IMR-90 (cell line): Measurements from ENCODE around the gene ZNF670. TPM values are rescaled to one million over a fixed set of nuclear protein-coding genes. Genes with fewer than 3 reads are reported as not detected.

Experiments
- ATAC-seq: fragments of 200-7000 bp; cut with Tn5 transposase; 2 replicates; pipeline ENCODE4 v1.9.1; 2020; ENCODE audit warnings: low read depth, mild to moderate bottlenecking, moderate library complexity
- BruUV-seq: library from RNA; stranded (reverse); fragments of 400-500 nt; replicated peaks from 2 replicates; lab custom pipeline; 2021; lab: Mats Ljungman, UMichigan
- CTCF ChIA-PET: fragments of 300-600 bp; formaldehyde crosslinking; extraction: SDS; loops from one replicate; lab custom pipeline; 2021; ENCODE audit warnings: antibody characterized with exemption; lab: Yijun Ruan, JAX
- POLR2A ChIA-PET: fragments of 300-600 bp; sonication (Branson Sonifier 250); formaldehyde crosslinking; loops from one replicate; lab custom pipeline; 2022; ENCODE audit warnings: antibody characterized with exemption; ENCODE audit not compliant: unreplicated experiment; lab: Charles Lee
- DNase-seq: peaks from one replicate; pipeline ENCODE4 v3.0.0; 2013
- H2AFZ ChIP-seq: replicated peaks from 2 replicates; pipeline ENCODE3; 2013; ENCODE audit warnings: low read length, mild to moderate bottlenecking; ENCODE audit not compliant: poor library complexity
- H2AK5ac ChIP-seq: 2 replicates; pipeline ENCODE4 v1.6.1; 2013; ENCODE audit warnings: low read depth, low read length, inconsistent platforms
- H2AK9ac ChIP-seq: replicated peaks from 2 replicates; pipeline ENCODE3; 2013; ENCODE audit warnings: mild to moderate bottlenecking, low read depth, low read length, moderate library complexity; ENCODE audit not compliant: poor library complexity
- H2BK120ac ChIP-seq: 2 replicates; pipeline ENCODE4 v1.6.1; 2013; ENCODE audit warnings: low read depth, low read length, inconsistent platforms
- H2BK15ac ChIP-seq: 3 replicates; pipeline ENCODE4 v1.6.1; 2013; ENCODE audit warnings: low read depth, low read length, inconsistent platforms
- H2BK20ac ChIP-seq: 2 replicates; pipeline ENCODE4 v1.6.1; 2013; ENCODE audit warnings: low read depth, mild to moderate bottlenecking, inconsistent platforms, low read length, moderate library complexity
- H2BK5ac ChIP-seq: 2 replicates; pipeline ENCODE4 v1.6.1; 2013; ENCODE audit warnings: mild to moderate bottlenecking, low read depth, low read length, inconsistent platforms; ENCODE audit not compliant: poor library complexity, severe bottlenecking
- H3K14ac ChIP-seq: replicated peaks from 2 replicates; pipeline ENCODE4 v1.6.1; 2013; ENCODE audit warnings: low read depth, low read length, inconsistent platforms
- H3K18ac ChIP-seq: 2 replicates; pipeline ENCODE4 v1.6.1; 2013; ENCODE audit warnings: low read depth, low read length, control low read depth
- H3K23ac ChIP-seq: 2 replicates; pipeline ENCODE4 v1.6.1; 2013; ENCODE audit warnings: low read depth, low read length, inconsistent platforms
- H3K27ac ChIP-seq: 2 replicates; pipeline ENCODE4 v1.5.1; 2013; ENCODE audit warnings: mild to moderate bottlenecking, control low read depth, low read length; ENCODE audit not compliant: insufficient read depth
- H3K27me3 ChIP-seq: 2 replicates; pipeline ENCODE4 v1.6.1; 2013; ENCODE audit warnings: low read length; ENCODE audit not compliant: control insufficient read depth, insufficient read depth
- H3K36me3 ChIP-seq: 2 replicates; pipeline ENCODE4 v1.6.1; 2013; ENCODE audit warnings: low read length, mixed read lengths; ENCODE audit not compliant: control insufficient read depth, insufficient read depth
- H3K4ac ChIP-seq: 2 replicates; pipeline ENCODE4 v1.6.1; 2013; ENCODE audit warnings: low read depth, low read length, inconsistent platforms
- H3K4me1 ChIP-seq: 2 replicates; pipeline ENCODE4 v1.6.1; 2013; ENCODE audit warnings: low read length, mixed read lengths; ENCODE audit not compliant: control insufficient read depth, insufficient read depth
- H3K4me2 ChIP-seq: 2 replicates; pipeline ENCODE4 v1.6.1; 2013; ENCODE audit warnings: low read depth, mild to moderate bottlenecking, control low read depth, low read length, moderate library complexity
- H3K4me3 ChIP-seq: 2 replicates; pipeline ENCODE4 v1.5.1; 2013; ENCODE audit warnings: low read depth, mild to moderate bottlenecking, control low read depth, low read length, moderate library complexity; ENCODE audit not compliant: insufficient read depth
- H3K56ac ChIP-seq: 2 replicates; pipeline ENCODE4 v1.6.1; 2013; ENCODE audit warnings: low read length, inconsistent platforms; ENCODE audit not compliant: insufficient read depth; ENCODE audit errors: extremely low read depth
- H3K79me1 ChIP-seq, 2 experiments: 2 replicates each; pipeline ENCODE4 v1.6.1; 2013; ENCODE audit warnings: low read length in 2 of 2, inconsistent platforms in 1 of 2, low read depth in 1 of 2
- H3K9ac ChIP-seq: 2 replicates; pipeline ENCODE4 v1.6.1; 2013; ENCODE audit warnings: low read depth, low read length, control low read depth
- H3K9me1 ChIP-seq: 2 replicates; pipeline ENCODE4 v1.6.1; 2013; ENCODE audit warnings: low read length, inconsistent platforms; ENCODE audit not compliant: insufficient read depth
- H3K9me3 ChIP-seq: 2 replicates; pipeline ENCODE4 v1.6.1; 2013; ENCODE audit warnings: low read length; ENCODE audit not compliant: control insufficient read depth, insufficient read depth
- H4K20me1 ChIP-seq: 2 replicates; pipeline ENCODE4 v1.6.1; 2013; ENCODE audit warnings: low read length, inconsistent platforms; ENCODE audit not compliant: insufficient read depth
- H4K5ac ChIP-seq: 2 replicates; pipeline ENCODE4 v1.6.1; 2013; ENCODE audit warnings: mild to moderate bottlenecking, low read depth, low read length, control low read depth
- H4K8ac ChIP-seq, 2 experiments: 2 replicates each; pipeline ENCODE4 v1.6.1; 2013; ENCODE audit warnings: low read depth in 2 of 2, low read length in 2 of 2, control low read depth in 1 of 2, inconsistent platforms in 1 of 2
- H4K91ac ChIP-seq: 2 replicates; pipeline ENCODE4 v1.6.1; 2013; ENCODE audit warnings: low read depth, low read length, inconsistent platforms; ENCODE audit not compliant: insufficient read depth
- ELK1 ChIP-seq: fragments of 150-350 bp; IDR thresholded peaks from 2 replicates; pipeline ENCODE4 v1.6.1; 2016; ENCODE audit warnings: low read depth, mild to moderate bottlenecking, low read length, moderate library complexity, borderline replicate concordance
- WGBS, 2 experiments: methylation state at CpG; one replicate each; pipeline versions ENCODE4 v1.1.5 to v1.1.7; 2013; ENCODE audit warnings: missing lambda C conversion rate in 2 of 2; ENCODE audit not compliant: insufficient read length in 1 of 2; ENCODE audit errors: extremely low coverage in 2 of 2; 5-methylcytosine and 5-hydroxymethylcytosine counted together
- dilution Hi-C: fragments of 300-500 bp; cut with HindIII; formaldehyde crosslinking; loops from one replicate; pipeline ENCODE4 v1.14.3; 2018; ENCODE audit warnings: low sequenced_read_pairs; ENCODE audit not compliant: unreplicated experiment
- in situ Hi-C: fragments of 300-500 bp; cut with MboI; formaldehyde crosslinking; loops from 3 replicates; pipeline ENCODE4 v1.14.3; 2019; ENCODE audit warnings: low sequenced_read_pairs, inconsistent platforms, mixed read lengths
- intact Hi-C: fragments of 100-400 bp; cut with micrococcal nuclease; formaldehyde crosslinking; loops from 2 replicates; pipeline ENCODE4 v1.10.0; 2022
- polyA plus RNA-seq, 3 experiments: library from polyadenylated mRNA; depleted of rRNA; stranded (reverse); fragments of >200 nt; gene quantifications; 2 replicates each; pipeline ENCODE4 v1.2.3, GENCODE V29; 2012; ENCODE audit warnings: low replicate concordance in 1 of 3
- total RNA-seq: library from RNA; depleted of rRNA; stranded (reverse); fragments of >200 nt; gene quantifications from 2 replicates; pipeline ENCODE4 v1.2.3, GENCODE V29; 2012

ZNF670 gene
- total and polyA plus RNA-seq, 2 of the 4 experiments (the other 2 are of a cell fraction), result 1.8 to 4.5 TPM

GRCh38 chr1:247096958-247097357, 18.3 kb upstream of the ZNF670 start:
- H3K27ac ChIP-seq, result no peak overlapping the region
- H3K14ac ChIP-seq, result no peak overlapping the region
- no peak overlapping the region for H4K91ac ChIP-seq
- no peak overlapping the region for H2AK5ac ChIP-seq
- peaks cover 33% of the 10 kb centered on the region for H3K9me3 ChIP-seq
- no peak overlapping the region for H4K5ac ChIP-seq
- POLR2A ChIA-PET, result no interaction called here
- no peak overlapping the region for H2AK9ac ChIP-seq
- no peaks in the 10 kb centered on the region for H3K4me1 ChIP-seq
- dilution Hi-C loops, result no loop called here
- no peak overlapping the region for H3K56ac ChIP-seq
- no peak overlapping the region for H3K4me2 ChIP-seq
- H4K20me1 ChIP-seq, result no peaks in the 10 kb centered on the region
- TF ChIP-seq ELK1, result no peak
- CTCF ChIA-PET, result no interaction called here
- H3K23ac ChIP-seq, result no peak overlapping the region
- no peak overlapping the region for H4K8ac ChIP-seq
- H2BK15ac ChIP-seq, result no peak overlapping the region
- no peak for ATAC-seq
- in situ Hi-C loops, result no loop called here
- no peaks in the 10 kb centered on the region for H3K9me1 ChIP-seq
- H3K27me3 ChIP-seq, result no peaks in the 10 kb centered on the region
- no peak overlapping the region for H2BK5ac ChIP-seq
- H2BK20ac ChIP-seq, result no peak overlapping the region
- H3K18ac ChIP-seq, result no peak overlapping the region
- intact Hi-C loops, result no loop called here
- peaks cover 21% of the 10 kb centered on the region for H3K36me3 ChIP-seq
- no peak overlapping the region for H2BK120ac ChIP-seq
- no peak overlapping the region for H3K9ac ChIP-seq
- no peak overlapping the region for H3K4me3 ChIP-seq
- no peak overlapping the region for H3K4ac ChIP-seq
- no peak for DNase-seq
- 87% methylated on average over 5 of the region's 5 CpGs; no CpG with 5 or more reads in 1 of the 2 experiments for WGBS, 2 experiments
- peaks cover 4 to 14% of the 10 kb centered on the region in 2 experiments for H3K79me1 ChIP-seq
- BruUV-seq, result no TSS peak
- no peak overlapping the region for H2AFZ ChIP-seq
